ENCODE data around the gene NARS2.
"Not testable (repeated sequence)": the region's sequence is repeated elsewhere in the genome, so short reads cannot be mapped to it uniquely, and the experiment has no call there.

Gene NARS2

DNA sequence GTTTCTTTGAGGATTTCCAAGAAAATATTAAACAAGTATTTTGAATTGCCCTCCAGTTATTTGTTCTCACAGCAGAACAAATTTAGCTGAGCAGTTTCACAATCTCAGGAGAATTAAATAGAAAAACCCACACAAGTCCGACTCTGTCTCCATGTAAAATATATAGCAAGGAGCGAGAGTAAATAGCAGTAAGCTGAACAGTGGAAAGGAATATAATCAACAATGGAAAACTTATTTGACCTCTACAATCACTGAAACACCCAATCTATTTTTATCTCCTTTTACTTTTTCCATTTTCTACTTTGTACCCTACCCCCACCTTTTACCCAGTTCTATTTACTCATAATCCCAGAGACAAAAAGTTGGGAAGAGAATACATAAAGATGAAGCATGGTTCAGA, 34.4 kb downstream of the NARS2 start:
- no peak for DNase-seq

DNA sequence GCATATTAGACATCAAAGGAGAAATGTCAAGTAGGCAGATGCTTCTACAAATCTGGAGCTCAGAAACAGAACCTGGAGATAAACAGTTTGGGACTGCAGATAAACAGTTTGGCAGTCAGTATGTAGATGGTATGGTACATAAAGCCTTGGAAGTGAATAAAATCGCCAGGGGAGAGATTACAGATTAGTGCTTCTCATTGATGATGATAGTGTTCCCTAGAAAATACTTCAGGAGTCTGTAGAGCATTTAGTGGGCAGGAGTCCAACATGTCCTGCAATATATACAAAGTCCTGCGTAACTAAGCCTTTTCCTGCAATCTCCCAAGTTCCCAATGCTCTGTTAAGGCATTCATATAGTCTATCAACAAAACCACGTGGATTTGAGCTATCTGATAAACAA, 35.2 kb downstream of the NARS2 start:
- no peak for DNase-seq

DNA sequence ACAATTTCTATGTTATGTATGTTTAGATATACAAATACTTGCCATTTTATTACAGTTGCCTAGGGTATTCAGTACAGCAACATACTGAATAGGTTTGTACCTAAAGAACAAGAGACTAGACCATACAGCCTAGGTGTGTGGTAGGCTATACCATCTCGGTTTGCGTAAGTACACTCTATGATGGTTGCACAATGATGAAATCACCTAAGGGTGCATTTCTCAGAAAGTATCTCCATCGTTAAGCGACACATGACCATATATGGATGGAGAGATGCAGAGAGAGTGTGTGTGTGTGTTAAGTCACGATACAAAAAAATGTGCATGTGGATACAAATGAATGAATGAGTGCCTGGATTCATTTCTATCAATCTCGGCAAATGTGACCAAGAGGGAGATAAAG, 37.7 kb downstream of the NARS2 start:
- DNase-seq: no peak

DNA sequence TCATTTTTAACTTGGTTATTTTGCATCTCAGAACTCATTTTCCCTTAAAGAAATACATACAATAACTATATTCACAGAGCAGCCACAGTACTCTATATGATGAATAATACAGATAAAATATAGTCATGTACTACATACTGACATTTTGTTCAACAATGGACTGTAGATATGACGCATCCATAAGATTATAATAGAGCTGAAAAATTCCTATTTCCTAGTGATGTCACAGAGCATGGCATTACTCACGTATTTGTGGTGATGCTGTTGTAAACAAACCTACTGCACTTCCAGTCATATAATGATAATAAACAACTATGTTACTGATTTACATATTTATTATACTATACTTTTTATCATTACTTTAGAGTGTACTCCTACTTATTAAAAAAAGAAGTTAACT, 38.7 kb downstream of the NARS2 start:
- no peak for DNase-seq

DNA sequence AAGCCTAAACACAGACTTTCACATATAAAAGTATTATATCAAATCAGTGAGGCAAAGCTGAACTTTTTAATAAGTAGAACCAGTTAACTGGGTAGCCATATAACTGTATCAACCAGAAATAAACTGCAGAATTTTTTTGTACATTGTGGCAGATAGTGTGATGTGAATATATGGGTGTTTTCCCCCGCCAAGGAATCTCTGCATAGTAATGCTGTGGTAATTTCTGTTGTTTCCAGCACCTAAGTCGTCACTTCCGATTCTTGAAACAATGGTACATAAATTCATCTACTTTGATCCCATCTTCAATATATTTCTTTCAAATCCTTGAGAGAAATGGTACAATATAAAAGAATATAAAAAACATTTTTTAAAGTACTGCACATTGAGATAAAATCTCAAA, 39.6 kb downstream of the NARS2 start:
- no peak for DNase-seq

DNA sequence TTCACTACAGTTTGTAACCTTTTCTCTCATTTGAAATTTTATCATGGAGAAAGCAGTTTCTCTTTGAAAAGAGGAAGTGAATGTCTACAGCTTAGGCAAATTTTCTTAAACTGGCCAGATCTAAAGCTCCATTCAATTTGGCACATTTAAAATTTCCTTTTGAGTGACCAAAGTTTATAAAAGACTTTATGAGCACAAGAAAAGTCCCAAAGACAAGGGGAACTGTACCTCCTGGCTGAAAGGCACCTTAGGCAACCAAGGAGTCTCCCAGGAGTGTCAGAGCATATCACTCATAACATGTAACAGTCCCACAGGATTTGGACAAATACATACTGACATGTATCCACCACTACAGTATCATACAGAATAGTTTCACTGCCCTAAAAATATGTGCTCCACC, 41.3 kb downstream of the NARS2 start:
- DNase-seq: no peak

DNA sequence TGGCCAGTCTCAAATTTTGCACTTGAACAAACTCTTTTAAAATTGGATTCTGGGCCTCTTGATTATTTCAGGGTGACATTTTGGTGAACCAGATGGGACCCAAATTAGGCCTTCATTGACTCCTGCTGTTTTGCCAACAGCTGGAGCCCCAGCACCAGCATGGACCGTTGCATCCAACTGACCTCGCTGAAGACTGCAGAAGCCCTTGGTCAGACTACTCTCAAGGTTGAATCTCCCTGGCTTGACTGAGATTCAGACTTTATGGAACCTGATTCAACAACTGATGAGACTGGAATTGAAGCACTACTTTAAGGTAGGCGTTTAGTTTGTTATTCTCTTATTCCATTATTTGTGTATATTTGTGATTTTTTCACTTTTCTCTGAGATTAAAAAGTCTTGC, 41.7 kb downstream of the NARS2 start:
- no peak for DNase-seq

DNA sequence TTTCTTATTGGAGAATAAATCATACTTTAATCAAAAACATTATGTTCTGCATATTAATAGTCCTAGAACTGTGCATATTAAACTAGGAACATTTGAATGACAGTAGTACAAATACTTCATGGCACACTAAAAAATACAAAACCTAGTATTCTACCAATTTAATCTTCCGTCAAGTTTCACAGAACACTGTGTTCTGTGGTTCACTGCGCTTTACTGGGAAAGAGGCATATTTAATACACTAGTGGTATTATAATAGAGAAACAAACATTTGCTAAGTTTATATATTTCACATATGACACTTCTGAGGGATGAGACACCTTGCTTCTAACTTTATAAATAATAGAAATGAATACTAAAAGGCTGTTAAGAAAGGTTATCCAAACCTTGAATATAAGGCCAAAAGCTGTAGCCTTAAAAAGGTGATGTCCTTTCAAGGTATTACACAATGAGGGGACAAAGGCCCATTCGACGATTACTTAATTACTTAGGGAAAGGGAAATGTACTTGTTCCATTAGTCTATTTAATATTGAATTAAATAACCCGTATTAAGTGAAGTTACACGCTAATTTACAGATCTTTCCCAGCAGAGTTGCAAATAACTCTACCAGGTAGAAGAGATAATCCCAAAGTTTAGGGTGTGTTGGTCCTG, 48.0 kb downstream of the NARS2 start:
- DNase-seq: no peak

DNA sequence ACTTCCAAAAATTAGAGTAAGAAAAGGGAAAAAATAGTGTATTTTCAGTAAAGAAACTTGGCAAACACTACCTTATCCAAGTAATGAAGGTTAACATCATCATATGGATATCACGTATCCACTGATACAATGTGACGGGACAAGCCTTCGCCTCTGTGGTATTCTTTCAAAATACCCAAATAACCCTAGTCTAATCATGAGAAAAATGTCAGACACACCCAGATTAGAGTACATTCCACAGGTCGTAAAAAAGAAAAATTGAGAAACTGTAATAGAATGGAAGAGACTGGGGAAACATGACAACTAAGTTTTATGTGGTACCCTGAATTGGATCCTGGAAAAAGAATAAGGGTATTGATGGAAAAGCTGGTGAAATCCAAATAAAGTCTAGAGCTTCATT, 48.9 kb downstream of the NARS2 start:
- DNase-seq: no peak

DNA sequence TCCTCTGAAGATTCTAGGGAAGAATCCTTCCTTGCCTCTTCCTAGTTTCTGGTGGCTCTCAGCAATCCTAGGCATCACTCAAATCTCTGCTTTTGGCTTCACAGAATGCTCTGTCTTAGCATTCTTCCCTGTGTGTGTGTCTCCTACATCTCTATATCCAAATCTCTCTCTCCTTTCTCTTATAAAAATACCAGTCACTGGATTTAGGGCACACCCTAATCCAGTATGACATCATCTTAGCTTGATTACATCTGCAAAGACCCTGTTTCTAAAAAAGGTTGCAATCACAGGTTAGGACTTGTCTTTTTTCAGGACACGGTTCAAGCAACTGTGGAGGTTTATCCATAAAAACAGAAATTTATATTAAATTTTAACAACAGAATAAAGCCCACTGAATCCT, 54.4 kb downstream of the NARS2 start:
- no peak for DNase-seq

DNA sequence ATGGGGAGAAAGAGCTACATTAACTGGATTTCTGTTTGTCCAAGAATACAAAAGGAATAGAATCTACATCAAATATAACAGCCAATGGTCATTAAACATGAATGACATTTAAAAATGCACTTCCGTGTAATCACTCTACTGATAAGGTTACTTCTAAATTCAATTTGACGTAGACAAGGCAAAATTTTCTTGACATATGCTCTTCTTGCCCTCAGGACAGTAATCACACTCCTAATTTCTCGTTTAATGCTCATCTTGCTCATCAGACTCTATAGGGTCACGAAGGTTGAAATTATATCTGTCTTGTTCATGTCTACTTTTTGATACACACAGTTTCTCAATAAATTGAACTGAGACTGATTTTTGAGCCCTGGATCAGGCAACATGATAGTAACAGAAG, 58.4 kb downstream of the NARS2 start:
- no peak for DNase-seq

DNA sequence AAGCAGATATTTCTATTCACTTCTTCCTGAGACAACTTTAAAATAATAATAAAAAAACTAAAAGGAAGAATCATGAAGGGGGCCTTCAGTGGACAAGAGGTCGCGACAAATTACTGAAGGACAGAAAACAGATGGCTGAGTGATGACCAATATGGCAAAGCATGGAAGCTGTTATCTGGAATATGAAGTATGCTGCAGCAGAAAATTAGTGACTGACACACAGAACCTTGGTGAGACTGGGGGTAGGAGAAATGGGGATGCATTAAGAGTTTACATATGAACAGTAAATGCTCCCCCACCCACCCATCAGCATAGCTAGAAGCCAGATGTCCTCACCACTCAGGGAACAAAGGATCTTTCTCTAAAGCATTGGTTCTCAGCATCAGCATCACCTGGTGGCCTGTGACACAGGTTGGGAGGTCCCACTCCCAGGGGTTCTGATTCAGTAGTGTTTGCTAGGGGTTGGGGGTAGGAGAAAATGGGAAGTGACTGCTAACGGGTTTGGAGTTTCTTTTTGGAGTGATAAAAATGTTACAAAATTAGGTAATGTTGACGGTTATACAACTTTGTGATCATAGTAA, 59.7 kb downstream of the NARS2 start:
- DNase-seq: no peak

DNA sequence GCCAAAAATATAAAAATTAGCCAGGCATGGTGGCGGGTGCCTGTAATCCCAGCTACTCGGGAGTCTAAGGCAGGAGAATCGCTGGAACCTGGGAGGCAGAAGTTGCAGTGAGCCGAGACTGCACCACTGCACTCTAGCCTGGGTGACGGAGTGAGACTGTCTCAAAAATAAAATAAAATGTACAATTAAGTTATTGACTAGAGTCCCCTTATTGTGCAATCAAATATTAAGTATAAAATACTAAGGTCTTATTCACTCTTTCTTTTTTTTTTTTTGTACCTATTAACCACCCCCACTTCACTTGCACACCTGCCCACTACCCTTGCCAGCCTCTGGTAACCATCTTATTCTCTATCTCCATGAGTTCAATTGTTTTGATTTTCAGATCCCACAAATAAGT, 61.6 kb downstream of the NARS2 start:
- DNase-seq: not testable (repeated sequence)

DNA sequence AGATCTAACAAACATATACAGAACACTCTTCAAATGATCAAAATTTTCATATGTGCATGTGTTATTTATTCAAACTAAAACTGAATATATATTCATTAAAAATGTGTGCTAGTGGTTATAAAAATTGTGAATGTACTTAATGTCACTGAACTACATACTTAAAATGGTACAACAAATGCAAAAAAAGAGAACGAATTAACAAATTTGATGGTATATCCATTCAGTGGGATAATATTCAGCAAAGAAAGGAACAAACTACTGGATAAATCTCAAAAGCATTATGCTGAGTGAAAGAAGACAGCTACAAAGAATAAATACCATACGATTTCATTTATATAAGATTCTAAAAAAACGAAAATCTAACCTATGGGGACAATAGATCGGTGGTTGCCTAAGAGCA, 64.1 kb downstream of the NARS2 start:
- no peak for DNase-seq

DNA sequence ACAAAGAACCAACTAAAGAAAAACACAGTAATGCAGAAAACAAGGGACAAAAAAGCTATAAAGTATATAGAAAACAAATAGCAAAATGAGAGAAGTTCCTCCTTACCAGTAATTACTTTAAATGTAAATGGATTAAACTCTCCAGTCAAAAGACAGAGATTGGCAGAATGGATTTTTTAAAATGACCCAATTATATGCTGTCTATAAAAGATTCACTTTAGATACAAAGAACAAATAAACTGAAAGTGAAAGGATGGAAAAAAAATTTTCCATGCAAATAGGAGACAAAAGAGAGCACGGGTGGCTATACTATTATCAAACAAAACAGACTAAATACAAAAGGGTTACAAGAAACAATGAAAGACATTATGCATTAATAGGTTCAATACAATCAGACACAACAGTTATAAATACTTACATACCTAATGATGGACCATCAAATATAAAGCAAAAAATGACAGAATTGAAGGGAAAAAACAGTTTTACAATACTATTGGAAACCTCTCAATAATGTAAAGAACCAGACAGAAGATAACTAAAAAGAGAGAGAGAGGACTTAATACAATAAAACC, 64.6 kb downstream of the NARS2 start:
- no peak for DNase-seq

DNA sequence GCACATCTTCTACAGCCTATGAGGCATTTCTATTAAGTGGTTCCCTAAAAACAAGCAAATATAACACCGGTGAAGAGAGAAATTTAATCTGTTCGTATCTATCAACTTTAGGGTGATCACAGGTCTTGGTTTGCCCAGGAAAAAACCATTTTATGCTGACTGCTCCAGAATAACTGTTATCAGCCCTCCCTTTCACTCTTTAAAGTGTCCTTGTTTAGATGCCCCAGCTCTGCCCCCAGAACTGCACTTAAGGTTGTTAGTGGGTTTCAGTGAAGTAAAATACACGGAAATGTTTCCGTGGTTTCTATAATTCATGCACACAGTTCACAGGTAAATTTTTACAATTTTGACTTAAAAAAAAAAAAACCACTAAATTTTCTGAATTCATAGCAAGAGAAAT, 70.0 kb downstream of the NARS2 start:
- DNase-seq: no peak

DNA sequence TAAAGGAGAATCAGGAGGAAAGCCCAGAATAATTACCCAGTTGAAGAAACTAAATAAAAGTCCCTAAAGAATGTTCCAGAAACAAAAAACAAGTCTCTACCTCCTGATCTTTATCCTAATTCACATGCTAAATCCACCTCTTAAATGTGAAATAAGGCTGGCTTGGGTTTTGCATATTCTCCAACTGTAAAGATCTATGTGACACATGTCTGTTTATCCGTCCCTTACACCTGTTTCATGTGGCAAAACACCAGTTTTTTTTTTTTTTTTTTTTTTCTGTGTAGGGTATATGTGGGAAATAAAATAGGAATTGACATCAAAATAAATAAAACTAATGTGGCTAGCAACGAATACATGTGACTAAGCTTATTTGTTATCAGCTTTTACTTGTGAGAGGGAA, 70.5 kb downstream of the NARS2 start:
- no peak for DNase-seq

DNA sequence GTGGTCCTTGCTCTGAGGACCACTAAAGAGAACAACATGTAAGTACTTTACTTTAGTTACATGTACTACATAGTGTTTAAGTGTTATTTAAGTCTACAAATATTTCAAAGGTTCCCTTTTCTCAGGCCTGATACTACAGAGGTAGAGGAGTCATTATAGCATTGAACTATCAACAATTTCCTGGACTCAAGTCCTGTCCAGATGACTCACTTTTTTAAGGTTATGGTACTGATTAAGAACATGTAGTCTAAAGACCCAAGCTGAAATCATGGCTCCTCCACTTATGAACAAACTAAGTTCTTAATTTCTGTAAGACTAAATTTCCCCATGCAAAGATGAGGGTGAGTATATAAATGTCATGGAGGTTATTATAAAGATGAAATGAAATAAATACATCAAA, 74.7 kb downstream of the NARS2 start:
- no peak for DNase-seq

DNA sequence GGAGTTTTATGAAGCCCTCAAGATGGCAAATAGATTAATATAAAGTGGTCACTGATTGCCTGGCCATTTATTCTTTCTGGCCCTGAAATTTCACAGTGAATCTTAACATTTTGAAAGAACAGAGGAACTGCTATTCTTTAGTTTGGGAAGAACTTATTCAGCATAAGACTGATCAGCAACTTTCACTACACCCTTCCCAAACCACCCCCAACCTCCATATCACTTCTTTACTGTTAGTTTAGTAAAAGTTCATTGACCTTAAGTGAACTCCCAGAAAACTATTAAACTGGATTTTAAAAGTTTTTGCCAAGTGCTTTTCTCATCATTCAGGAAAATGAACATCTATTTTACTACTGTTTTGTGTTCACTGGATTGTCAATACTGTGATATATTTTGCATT, 77.4 kb downstream of the NARS2 start:
- no peak for DNase-seq

DNA sequence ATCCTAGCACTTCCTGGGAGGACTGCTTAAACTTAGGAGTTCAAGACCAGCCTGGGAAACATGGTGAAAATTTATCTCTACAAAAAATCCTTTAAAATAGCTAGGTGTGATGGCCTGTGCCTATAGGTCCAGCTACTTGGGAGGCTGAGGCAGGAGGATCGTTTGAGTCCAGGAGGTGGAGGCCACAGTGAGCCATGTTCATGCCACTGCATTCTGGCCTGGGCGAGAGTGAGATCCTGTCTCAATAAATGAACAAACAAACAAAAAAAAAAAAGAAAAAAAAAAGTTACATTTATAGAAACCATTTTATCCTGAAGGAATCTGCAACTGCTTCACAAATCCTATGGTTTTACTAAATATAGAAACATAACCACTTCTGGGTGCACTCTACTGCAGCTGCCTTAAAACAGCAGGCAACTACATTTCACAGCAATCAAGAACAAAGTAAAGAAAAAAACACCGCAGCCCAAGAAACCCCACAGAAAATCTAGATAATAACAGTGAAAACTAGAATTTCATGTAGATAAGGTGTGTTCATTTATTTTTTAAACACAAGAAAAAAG, 81.2 kb downstream of the NARS2 start:
- DNase-seq: no peak

DNA sequence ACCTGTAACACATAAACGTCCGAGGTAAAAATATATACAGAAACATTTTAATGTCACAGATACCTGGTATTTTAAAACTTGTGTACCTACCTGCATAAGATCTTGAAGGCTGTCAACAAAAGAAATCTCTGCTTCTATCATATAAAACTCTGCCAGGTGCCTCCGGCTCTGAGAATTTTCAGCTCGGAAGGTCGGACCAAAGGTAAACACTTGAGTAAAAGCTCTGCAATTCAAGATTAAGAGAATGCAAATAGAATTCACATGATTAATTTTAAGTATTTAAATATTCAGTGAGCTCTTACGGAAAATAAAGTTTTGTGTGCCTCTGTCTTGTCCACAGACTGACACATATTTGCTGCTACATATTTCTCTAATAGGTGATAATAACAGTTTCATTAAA, 81.7 kb downstream of the NARS2 start:
- no peak for DNase-seq

DNA sequence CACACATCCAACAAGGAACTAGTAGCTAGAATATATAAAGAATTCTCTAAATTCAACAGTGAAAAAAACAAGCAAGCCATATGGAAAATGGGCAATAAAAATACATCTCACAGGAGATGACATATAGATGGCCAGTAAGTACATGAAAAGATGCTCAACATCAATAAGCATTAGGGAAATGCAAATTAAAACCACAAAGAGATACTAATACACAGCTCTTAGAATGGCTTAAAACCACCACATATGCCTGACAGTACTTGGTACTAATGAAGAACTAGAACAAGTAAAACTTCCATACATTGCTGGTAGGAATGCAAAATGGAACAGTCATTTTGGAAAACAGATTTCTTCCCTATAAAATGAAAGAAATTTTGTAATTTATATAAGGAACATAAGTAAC, 85.5 kb downstream of the NARS2 start:
- DNase-seq: no peak

DNA sequence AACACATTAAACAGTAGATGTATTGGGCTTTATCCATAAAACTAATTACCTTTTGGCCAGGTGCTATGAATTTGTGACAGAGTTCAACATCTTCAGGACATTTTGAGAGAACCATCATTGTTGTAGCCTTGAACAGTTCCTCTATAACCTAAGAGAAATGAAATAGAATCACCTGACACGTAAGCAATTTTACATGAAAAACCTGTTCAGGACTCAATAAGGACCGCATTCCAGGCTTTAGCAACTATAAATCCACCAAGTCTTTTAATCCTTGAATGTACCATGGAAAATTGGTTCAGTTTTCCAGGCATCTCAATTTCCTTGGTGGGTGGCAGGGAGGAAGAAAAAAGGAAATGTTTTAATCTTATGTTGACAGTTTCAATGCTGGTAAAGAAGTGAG, 96.1 kb downstream of the NARS2 start:
- no peak for DNase-seq

DNA sequence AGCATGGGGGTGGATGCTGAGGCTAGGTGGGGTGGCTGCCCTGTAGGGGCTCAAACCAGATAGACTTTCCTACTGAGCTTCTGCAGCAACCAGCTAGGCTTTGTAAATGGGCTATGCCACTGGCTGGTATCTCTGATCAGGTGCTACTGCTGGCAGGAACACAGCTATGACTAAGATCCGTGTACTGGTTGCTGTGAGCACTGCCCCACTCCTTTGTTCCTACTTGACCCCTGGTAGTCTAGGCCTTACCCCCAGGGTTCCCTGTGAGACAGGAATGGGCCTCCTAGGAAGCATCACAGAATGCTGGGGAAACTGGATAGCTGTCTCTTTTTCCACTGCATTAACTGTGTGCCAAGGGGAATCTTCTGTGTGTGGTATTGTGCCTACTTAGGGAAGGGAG, 98.6 kb downstream of the NARS2 start:
- no peak for DNase-seq

DNA sequence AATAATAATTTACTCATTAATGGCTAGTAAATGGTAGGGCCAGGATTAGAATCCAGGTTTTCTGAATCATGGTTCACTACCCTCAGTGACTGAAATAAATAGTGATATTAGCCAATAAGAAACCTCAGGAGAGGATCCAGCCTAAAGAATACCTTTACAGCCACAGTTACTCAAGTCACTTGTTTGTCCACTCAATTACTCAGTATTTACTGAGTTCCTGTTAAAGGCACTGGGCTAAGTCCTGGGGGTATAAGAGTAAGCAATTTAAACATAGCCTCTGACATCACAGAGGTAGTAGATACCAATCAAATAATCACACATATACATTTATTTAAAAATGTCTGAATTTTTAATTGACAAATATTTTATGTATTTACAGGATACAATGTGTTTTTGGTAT, 100.2 kb downstream of the NARS2 start:
- no peak for DNase-seq

Measured in COR-L47 (cell line).